ENCODE results near the gene HYDIN. TPM values are rescaled to one million over a fixed set of nuclear protein-coding genes. Genes with fewer than 3 reads are reported as not detected.

HYDIN gene
- total and polyA plus RNA-seq, 2 donors (not counting 1 experiment from before 2014, with no cell fraction given): 0.54 to 1.7 TPM

DNA sequence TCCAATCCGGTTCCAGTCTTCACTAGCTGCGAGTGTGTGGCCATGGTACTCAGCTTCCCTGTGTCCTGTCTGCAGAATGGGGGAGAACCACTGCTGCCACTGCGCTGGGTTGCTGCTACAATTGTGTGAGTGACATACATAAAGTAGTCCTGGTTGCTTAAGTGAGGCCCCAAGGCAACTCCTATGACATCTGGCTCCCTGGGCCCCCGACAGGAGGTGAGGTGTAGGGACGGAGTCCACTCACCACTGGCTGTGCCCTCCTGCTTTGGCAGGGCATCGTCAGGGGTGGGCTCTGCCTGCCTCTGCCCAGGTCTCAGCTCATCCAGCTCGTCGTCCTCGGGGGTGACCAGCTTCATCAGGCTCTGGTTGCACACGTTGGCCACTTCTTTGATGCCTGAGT lies 450.0 kb downstream of the HYDIN start:
- Histone ChIP-seq H3K4me1 (ENCODE audit: control insufficient read depth, extremely low read depth, insufficient read depth, low read length) (peaks cover 10% of the 10 kb centered on the region), H3K27me3 (ENCODE audit: control insufficient read depth, insufficient read depth, low read length) (no peaks in the 10 kb centered on the region), H3K9ac (ENCODE audit: insufficient read depth, low read length) (no peak overlapping the region), H3K9me3 (ENCODE audit: control insufficient read depth, insufficient read depth, low read depth, low read length) (no peaks in the 10 kb centered on the region), H3K27ac (ENCODE audit: insufficient read depth, low read length) (no peak overlapping the region), H3K4me3 (replicated peaks in 1 of 4; ENCODE audit: control extremely low read depth in 1 of 4, insufficient read depth in 1 of 4, low read depth in 3 of 4, low read length in 4 of 4) (no peak overlapping the region), H2AFZ (ENCODE audit: low read length) (no peak overlapping the region), H4K20me1 (ENCODE audit: control insufficient read depth, extremely low read depth, insufficient read depth, low read length) (no peaks in the 10 kb centered on the region), H3K4me2 (ENCODE audit: extremely low read depth, insufficient read depth, low read length) (no peak overlapping the region), H3K79me2 (ENCODE audit: control insufficient read depth, insufficient read depth, low read length) (no peaks in the 10 kb centered on the region), H3K36me3 (ENCODE audit: control insufficient read depth, insufficient read depth, low read length) (peaks cover 24% of the 10 kb centered on the region)
- no peak for TF ChIP-seq EZH2 (IDR thresholded peaks at IDR 0.05; ENCODE audit: low read length, missing control alignments)
- TF ChIP-seq, protein P1, sequence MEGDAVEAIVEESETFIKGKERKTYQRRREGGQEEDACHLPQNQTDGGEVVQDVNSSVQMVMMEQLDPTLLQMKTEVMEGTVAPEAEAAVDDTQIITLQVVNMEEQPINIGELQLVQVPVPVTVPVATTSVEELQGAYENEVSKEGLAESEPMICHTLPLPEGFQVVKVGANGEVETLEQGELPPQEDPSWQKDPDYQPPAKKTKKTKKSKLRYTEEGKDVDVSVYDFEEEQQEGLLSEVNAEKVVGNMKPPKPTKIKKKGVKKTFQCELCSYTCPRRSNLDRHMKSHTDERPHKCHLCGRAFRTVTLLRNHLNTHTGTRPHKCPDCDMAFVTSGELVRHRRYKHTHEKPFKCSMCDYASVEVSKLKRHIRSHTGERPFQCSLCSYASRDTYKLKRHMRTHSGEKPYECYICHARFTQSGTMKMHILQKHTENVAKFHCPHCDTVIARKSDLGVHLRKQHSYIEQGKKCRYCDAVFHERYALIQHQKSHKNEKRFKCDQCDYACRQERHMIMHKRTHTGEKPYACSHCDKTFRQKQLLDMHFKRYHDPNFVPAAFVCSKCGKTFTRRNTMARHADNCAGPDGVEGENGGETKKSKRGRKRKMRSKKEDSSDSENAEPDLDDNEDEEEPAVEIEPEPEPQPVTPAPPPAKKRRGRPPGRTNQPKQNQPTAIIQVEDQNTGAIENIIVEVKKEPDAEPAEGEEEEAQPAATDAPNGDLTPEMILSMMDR (conservative IDR thresholded peaks at IDR 0.05 in 1 of 2, IDR thresholded peaks at IDR 0.05 in 1 of 2; ENCODE audit: low read depth in 1 of 2, low read length in 2 of 2): no peak
- no peak for DNase-seq (ENCODE audit: low read depth in 2 of 2)

DNA sequence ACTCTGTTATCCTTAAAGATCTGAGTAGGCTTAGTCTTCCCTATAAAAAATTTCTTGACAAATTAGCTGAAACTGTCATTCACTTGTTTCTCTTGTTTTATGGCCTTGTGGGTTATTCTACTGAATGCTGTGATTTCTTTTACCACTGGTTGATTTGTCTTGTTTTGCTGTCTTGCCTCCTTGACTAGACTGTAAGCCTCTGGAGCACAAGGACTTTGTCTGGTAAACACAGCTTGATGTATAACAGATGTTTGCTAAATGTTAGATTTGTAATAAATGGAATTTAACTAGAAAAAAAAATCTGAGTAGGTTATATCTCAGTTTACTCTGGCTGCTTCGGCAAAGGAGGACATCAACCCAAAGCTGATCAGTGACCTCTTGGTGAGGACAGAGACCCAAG lies 451.2 kb downstream of the HYDIN start:
- no peak overlapping the region for H3K4me3 ChIP-seq (replicated peaks in 1 of 4; ENCODE audit: control extremely low read depth in 1 of 4, insufficient read depth in 1 of 4, low read depth in 3 of 4, low read length in 4 of 4)
- H3K36me3 ChIP-seq (ENCODE audit: control insufficient read depth, insufficient read depth, low read length): peaks cover 23% of the 10 kb centered on the region
- H2AFZ ChIP-seq (ENCODE audit: low read length): no peak overlapping the region
- no peaks in the 10 kb centered on the region for H3K79me2 ChIP-seq (ENCODE audit: control insufficient read depth, insufficient read depth, low read length)
- no peak overlapping the region for H3K9ac ChIP-seq (ENCODE audit: insufficient read depth, low read length)
- no peak overlapping the region for H3K27ac ChIP-seq (ENCODE audit: insufficient read depth, low read length)
- no peaks in the 10 kb centered on the region for H3K9me3 ChIP-seq (ENCODE audit: control insufficient read depth, insufficient read depth, low read depth, low read length)
- H3K4me2 ChIP-seq (ENCODE audit: extremely low read depth, insufficient read depth, low read length): no peak overlapping the region
- no peaks in the 10 kb centered on the region for H3K27me3 ChIP-seq (ENCODE audit: control insufficient read depth, insufficient read depth, low read length)
- DNase-seq (ENCODE audit: low read depth in 2 of 2): peak in 1 of 2 donors; percentile 58
- TF ChIP-seq, protein P1 (conservative IDR thresholded peaks at IDR 0.05 in 1 of 2, IDR thresholded peaks at IDR 0.05 in 1 of 2; ENCODE audit: low read depth in 1 of 2, low read length in 2 of 2): no peak
- no peak for TF ChIP-seq EZH2 (IDR thresholded peaks at IDR 0.05; ENCODE audit: low read length, missing control alignments)
- peaks cover 10% of the 10 kb centered on the region for H3K4me1 ChIP-seq (ENCODE audit: control insufficient read depth, extremely low read depth, insufficient read depth, low read length)
- H4K20me1 ChIP-seq (ENCODE audit: control insufficient read depth, extremely low read depth, insufficient read depth, low read length): no peaks in the 10 kb centered on the region

DNA sequence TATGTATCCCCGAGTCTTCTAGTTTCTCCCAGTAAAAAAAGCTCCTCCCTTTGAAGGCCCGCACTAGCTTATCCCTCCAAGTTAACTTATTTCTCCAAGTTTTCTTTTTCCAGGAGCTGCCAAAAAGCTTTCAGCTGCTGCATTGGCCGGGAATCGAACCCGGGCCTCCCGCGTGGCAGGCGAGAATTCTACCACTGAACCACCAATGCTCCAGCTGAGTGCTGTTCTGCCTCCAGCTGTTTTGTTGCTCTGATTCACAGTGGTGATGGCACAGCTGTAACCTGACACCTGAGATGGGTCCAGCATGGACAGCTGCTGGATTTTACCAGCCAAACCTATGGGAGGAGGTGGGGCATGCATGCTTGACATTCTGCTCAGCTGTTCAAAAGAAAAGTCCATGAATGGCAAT lies 451.6 kb downstream of the HYDIN start:
- Histone ChIP-seq H3K4me2 (ENCODE audit: extremely low read depth, insufficient read depth, low read length) (no peak overlapping the region), H3K9me3 (ENCODE audit: control insufficient read depth, insufficient read depth, low read depth, low read length) (no peaks in the 10 kb centered on the region), H3K9ac (ENCODE audit: insufficient read depth, low read length) (no peak overlapping the region), H3K79me2 (ENCODE audit: control insufficient read depth, insufficient read depth, low read length) (no peaks in the 10 kb centered on the region), H2AFZ (ENCODE audit: low read length) (no peak overlapping the region), H3K4me3 (replicated peaks in 1 of 4; ENCODE audit: control extremely low read depth in 1 of 4, insufficient read depth in 1 of 4, low read depth in 3 of 4, low read length in 4 of 4) (no peak overlapping the region), H3K36me3 (ENCODE audit: control insufficient read depth, insufficient read depth, low read length) (peaks cover 19% of the 10 kb centered on the region), H3K4me1 (ENCODE audit: control insufficient read depth, extremely low read depth, insufficient read depth, low read length) (peaks cover 10% of the 10 kb centered on the region), H3K27me3 (ENCODE audit: control insufficient read depth, insufficient read depth, low read length) (no peaks in the 10 kb centered on the region), H4K20me1 (ENCODE audit: control insufficient read depth, extremely low read depth, insufficient read depth, low read length) (no peaks in the 10 kb centered on the region), H3K27ac (ENCODE audit: insufficient read depth, low read length) (no peak overlapping the region)
- peak; percentile 75 to 95 for DNase-seq (ENCODE audit: low read depth in 2 of 2)
- no peak for TF ChIP-seq EZH2 (IDR thresholded peaks at IDR 0.05; ENCODE audit: low read length, missing control alignments)
- TF ChIP-seq, protein P1 (conservative IDR thresholded peaks at IDR 0.05 in 1 of 2, IDR thresholded peaks at IDR 0.05 in 1 of 2; ENCODE audit: low read depth in 1 of 2, low read length in 2 of 2): no peak

Measured in fibroblast of lung (primary cell).